Ovary (tissue), 3 donors: ENCODE measurements around the gene FOXP1.

Source experiments
- POLR2A ChIP-seq: fragments of 450-650 bp; IDR thresholded peaks from one replicate; pipeline ENCODE4 v1.6.1; 2017; ENCODE audit warnings: antibody characterized with exemption, mild to moderate bottlenecking, moderate library complexity
- TF ChIP-seq, protein P1 (sequence below), 3 donors: fragments of 450-650 bp in 2 of 3; fragments of 200-600 bp in 1 of 3; IDR thresholded peaks; one replicate each; pipeline versions ENCODE4 v1.5.1 to v1.8.0; 2016 to 2022; ENCODE audit warnings: antibody characterized with exemption in 3 of 3, mild to moderate bottlenecking in 1 of 3
- donor health status: DM: no; HTN: no; CAD: no.

DNA sequence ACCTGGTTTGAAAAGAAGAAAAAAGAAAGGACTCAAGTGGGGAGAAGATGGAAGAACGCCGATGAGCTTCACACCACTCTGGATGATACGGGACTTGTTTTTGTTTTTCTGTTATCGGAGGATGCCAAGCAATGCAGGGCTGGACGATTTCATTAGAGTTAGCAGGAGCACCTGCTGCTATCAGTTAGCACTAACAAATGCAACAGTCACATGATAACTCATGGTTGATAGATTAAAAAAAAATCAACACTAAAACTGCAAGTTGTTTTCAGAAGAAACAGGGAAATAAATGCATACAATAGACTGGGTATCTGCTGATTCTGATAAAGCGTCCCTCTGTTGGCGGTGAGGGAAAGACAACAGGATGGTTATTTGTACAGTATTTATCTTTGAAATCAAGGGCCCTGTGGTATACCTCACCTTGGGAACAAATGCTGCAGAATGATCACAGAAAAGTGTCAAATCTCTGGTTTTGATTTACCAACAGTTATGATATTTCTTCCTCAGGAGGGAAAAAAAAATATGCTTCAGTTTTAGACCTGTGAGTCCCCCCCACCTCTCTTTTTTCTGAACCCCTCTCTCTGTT, 575.1 kb downstream of the FOXP1 start:
- TF ChIP-seq, protein P1, sequence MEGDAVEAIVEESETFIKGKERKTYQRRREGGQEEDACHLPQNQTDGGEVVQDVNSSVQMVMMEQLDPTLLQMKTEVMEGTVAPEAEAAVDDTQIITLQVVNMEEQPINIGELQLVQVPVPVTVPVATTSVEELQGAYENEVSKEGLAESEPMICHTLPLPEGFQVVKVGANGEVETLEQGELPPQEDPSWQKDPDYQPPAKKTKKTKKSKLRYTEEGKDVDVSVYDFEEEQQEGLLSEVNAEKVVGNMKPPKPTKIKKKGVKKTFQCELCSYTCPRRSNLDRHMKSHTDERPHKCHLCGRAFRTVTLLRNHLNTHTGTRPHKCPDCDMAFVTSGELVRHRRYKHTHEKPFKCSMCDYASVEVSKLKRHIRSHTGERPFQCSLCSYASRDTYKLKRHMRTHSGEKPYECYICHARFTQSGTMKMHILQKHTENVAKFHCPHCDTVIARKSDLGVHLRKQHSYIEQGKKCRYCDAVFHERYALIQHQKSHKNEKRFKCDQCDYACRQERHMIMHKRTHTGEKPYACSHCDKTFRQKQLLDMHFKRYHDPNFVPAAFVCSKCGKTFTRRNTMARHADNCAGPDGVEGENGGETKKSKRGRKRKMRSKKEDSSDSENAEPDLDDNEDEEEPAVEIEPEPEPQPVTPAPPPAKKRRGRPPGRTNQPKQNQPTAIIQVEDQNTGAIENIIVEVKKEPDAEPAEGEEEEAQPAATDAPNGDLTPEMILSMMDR (IDR thresholded peaks at IDR 0.05) = no peak
- no peak for TF ChIP-seq POLR2A
